ENCODE results near the gene USP22.

The USP22 gene

DNA sequence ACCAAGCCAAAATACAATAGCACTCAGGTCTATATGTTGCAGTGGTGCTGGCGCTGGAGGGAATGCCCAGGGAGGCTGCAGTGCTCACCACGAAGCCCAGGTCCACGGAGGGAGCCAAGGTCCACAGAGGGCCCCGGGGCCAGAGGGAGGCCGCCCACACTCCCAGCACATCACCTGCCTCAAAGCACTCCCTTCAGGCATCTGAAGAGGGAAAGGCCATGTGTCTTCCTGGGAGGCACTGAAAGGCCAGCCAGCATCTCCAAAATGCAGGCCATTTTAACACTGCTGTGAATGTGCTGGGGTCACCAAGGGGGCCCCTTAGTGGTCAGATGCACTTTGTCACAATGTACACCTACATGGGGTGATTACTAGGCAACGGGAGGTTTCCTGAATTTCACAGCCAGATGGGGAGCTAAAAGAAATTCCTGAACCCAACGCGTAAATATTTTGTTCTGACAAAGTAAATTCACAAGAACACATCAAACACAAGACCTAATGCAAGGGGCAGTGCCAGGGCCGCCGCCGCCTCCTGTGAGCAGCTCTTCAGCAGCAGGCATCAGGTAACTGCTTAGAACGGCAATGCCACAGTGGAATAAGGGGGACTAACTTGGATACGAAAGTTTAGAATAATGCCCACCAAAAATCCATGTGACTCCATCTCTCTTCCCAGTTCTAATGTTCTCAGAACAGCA is 42.8 kb downstream of the USP22 start:
- DNase-seq, result no peak

DNA sequence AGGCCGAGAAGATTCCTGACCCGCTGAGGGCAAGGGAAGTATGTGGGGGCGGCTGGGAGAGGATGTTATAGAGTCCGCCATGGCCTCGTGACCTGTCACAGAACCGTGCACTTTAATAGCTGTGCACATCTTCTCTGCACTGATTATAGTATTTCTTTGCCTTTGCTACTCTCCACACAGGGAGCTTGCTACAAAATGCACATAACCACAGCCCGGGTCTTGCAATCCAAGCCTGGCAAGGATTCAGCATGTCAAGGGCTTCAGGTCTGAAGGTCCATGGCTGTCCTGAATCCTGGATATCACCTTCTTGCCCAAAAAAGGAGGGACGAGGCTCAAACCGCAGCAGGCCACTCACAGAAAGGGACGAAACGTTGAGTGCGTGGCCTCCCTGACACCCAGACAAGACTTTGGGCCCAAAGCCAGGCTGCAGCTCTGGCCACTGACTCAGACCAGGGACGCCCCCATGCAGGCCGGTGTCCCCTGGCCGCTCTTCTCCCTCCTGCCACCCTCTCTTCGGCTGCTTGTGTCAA is 43.7 kb downstream of the USP22 start:
- DNase-seq, result no peak

DNA sequence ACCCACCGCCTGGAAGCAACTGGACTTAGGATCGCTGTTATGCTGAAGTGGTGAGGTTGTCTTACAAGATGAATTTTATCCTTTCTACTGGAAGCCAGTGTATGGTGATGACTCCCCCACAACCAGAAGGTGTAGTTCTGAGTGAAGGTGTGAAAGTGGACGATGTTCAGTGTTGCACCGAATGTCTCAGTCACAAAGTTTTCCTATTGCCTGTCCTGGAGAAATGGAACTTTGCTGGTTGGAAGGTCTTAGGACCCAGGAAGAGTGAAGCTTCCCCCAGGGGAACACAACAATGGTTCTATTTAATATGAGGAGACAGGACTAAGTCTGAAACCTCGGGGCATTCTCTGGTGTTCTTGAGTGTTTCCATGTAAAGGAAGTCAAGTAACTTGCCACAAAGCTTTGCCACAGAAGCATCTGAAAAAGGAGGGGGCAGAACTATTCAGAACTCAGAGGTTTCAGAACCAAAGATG is 44.2 kb downstream of the USP22 start:
- peak; percentile 63 for DNase-seq

DNA sequence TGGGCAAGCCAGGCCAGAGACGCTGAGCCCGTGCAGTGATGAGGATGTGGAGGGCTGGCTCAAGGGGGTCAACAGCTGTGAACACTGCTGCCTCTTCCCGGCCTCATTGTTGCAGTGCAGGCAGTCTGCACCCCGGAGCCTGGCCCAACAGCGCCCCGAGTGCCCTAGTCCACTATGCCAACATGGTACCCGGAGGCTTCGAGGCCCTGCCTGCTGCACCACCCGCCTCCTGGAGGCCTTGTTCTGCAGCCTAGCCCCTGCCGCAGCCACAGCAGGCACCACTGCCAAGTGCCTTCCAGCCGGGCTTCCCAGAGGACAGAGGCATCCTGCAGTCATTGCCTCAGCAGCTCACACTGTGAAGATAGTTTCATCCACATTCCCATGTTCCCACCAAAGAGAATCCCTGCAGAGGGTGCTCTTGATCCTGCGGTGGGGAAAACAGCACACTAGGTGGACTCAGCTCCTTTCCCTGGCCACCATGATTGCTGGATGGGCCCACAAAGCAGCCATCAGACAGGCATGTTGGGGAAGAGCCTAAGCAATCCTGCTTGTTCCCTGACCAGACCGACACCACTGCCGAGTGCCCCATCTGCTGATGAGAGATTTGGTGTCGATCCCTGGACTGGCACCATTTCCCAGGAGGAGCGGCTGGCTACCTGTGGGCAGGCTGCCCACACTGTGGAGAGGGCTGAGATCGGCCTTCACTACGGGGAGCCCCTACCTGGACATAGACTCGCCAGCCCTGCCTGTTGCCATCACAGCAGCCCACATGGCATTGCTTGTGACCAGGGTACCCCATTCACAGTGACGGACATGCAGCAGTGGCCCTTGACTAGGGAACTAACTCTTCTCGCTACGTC is 44.9 kb downstream of the USP22 start:
- DNase-seq, result peak; percentile 54

DNA sequence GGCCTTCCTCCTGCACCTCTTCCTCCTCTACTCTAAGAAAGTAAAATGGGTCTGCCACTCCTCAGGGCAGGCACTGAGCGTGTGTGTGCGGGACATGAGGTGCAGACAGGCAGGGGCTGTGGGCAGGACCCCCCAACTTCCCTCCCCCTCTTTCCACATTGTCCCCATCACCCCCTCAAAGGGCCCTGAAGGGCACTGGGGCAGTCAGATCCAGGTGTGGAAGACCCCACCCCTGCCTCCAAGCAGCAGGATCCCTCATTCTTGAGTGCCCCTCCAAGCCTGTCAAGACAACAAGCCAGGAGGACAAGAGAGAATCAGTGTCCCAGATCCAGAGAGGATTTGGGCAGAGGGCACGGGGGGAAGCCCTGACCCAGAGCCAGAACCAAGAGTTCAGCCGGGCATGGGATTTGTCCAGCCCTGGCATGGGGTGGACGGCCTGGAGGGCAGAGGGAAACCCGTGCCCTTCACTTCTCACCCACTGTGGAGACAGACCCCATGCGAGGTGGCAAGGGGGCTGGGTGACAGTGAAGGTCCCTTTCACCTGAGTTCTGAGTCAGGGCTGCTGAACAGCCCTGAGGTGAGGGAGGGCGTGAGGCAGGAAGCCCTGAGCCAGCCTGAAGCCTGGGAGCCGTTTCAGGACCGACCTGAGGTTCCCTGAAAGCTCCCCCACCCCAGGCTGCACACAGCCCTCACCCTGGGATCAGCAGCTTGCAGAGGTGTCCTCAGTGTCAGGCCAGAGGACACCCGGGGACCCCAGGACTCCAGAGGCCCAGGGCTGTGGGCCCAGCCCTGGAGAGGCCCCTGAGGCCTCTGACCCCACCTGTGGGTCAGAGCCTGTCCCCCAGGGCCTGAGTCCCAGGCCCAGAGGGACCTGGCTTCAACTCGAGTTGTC is 45.8 kb downstream of the USP22 start:
- peak; percentile 63 for DNase-seq

DNA sequence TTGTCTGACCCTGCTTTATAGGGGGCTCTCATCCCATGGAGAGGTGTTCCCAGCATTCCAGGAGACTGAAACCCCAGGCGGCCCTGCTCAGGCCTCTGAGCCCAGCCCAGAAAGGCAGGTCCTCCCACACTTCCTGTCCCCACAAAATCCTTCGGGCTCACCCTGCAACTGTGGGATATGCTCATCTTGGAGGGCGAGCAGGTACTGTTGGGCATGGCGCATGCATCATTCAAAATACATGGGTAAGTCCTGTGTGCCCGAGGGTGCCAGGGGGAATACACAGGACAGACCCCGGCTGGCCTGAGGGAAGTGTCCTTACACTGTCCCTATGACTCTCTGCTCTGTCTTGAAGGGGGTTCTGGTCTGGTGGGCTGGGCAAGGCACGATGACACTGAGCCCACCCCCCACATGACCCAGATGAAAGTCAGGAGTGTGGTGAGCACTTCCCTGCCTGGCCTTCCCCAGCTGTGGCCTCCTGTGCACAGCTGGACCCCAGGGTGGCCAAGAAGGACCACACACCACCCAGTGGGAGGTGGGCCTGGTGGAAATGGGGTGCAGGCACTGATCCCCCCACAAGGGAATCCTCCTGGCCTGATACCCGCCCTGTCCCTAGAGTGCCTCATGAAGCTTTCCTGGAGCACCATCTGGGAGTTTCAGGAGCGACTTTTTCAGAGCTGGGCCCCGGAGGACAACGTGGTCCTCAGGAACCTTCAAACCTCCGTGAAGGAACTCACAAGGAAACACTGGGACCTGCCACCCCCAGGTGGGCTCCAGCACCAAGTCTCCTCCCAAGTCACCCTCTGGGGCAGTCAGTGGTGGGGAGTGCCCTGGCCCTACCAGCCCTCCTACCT is 46.7 kb downstream of the USP22 start:
- DNase-seq, result no peak

DNA sequence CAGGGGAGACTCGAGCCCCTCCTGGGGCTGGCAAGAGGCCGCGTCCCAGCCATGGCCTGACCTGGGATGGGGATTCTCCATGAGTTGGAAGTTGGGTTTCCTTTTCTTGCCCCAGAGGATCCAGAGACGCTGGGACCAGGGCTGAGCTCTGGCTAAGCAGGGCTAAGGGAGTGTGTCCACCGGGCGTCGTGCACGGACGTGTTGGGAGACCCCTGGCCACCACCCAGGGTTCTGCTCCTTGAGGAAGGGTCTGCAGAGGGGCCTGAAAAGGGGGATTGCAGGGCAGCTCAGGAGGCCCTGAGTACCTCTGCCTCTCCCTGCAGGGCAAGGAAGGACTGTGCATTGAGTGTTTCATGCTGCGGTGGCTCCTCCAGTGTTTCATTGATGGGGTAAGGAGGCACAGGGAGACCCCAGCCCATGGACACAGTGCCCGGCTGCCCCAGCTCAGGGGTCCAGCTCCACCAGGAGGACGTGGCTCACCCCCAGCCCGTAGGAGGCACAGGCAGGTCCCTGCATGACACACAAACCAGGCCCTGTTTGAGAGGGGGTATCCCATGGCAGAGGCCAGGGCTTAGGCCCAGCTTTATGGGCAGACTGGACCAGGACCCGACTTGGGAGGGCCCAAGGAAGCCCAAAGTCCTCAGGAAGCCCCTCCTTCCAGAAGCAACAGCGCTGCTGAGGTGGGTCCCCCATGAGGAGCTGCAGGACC is 47.5 kb downstream of the USP22 start:
- no peak for DNase-seq

DNA sequence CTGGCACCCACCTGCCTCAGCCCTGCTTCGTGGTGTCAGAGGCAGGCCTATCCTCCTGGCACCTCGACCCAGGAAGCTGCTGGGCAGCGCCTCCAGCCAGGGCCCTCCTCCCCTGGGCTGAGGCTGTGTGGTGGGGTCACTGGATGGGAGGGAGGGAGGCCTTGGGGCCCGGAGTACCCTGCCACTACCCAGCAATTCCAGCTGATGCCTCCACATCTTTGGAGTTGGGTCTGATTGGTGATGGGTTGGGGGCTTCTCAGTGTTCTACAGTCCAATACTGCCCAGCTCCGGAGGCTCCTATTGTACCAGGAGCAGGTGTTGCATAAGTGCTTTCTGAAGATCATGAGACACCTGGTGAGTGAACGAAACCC is 48.0 kb downstream of the USP22 start:
- DNase-seq, result no peak

DNA sequence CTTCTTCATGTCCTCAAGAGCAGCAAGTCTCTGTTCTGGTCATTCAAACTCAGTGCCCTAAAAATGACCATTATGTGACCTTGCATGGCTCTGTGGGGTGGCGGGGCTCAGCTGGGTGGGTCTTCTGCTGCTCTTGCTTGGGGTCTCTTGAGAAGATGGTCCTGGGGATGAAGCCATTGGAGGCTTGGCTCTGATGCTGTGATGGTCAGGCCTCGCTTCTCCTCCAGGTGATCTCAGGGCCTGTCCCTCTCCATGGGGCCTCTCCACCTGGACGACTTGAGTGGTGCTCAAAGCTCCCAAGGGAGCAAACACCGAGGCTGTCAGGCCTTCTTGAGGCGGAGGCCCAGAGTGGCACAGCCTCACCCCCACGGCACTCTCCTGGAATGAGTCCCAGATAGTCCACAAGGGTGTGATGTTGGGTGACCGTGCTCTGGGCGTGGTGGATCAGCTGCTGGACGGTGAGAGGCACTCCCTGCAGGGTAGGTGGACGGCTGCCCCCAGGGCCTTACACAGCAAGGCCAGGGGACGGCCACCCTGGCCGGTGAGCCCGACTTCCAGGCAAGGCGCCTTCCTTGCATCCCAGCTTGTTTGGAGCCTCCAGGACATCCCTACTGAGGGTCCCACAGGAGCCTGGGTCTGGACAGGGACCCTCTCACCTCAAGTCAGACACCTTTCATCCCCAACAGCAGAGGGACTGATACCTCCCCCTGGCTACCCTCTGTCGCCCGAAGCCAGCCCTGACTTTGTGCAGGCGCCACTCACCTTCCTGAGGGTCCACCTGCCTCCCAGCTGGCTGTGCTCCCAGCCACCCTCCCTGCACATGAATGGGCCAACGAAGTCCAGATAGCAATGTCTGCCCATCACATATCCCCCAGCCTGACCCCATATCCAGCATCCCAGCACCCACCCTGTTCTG is 48.7 kb downstream of the USP22 start:
- no peak for DNase-seq

DNA sequence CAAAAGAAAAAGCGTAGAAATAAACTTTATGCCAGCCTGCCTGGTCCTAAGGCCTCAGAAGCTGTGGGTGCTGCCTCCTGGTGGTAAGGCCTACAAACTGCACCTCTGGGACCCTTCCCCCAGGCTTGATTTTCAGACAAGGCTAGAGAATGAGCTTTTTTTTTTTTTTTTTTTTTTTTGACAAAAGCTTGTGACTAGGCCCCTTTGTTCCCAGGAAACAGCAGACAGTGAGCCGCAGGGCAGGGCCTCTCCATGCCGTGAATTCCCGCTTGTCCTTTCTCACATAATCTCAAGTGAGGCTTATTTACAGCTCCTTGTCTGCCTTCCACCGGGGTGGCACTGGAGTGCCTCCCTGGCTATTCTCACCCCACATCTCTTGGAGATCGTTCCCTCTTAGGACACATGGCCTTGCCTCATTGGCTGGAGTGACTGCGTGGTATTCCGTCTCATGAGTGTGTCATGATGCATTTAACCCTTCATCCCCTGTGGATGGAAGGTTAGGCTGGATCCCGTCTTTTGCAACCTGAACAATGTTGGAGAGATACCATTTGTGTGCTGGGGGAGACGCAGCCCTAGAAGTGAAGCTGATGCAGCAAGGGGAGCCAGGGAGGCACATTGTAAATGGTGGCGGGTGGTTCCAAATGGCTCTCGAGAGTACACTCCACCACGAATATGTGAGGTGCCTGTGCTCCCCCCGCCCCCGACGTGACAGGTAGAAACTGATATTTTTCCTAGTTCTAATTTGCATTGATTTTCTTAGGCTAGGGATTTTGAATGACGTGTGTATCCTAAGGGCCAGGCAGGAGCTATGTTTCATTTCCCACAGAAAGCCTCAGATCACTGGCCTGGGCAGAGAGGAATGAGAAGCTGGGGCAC is 49.6 kb downstream of the USP22 start:
- DNase-seq, result peak; percentile 71

DNA sequence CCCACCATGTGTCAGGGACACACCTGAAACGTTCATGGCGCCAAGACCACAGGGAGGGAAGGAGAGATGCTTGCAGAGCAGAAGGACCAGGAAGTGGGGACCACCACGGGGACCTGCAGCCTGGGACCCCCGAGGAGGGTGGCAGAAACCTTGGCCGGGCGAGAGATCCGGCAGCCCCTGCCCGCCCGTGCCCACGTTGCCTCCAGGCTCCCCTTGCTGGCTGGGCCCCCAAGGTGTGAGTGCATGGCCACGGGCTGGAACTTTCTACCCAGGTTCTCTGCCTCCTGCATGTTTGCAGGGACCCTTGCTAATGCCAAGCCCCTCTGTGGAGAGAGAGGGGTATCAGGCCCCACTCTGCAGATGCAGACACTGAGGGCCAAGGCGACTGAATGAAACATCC is 50.4 kb downstream of the USP22 start:
- no peak for DNase-seq

DNA sequence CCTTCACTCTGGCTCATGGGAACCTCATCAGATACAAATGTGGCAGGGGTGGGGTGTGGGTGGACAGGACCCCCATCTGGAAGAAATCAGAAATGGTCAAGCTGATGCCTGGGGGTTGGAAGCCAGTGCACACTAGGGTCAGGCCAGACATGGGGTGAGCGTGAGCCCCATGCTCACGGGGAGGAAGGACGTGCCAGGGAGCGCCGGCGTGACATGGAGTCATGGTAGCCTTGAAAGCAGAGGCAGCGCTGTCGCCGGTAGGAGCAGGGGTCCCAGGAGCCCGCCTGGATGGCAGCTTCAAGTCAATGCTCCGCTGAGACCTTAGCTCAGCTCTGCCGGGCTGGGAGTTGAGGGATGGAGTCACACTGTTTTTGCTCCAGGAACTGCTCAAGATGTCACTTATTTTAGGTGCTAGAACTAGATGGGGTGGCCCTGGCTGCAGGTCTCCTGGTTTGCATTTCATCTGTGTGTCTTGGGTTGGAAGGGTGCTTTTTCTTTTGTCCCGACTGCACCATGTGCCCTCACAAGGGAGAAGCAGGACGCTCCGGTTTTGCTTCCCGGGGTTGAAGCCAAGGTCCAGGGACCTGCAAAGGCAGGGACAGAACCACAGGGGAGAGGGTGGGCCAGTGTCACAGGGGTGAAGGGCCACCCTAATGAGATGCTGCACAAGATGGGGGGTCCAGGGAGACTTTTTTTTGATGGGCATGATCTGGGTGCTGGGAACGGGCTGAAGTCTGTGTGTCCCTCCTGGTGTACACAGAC is 51.4 kb downstream of the USP22 start:
- DNase-seq, result no peak

DNA sequence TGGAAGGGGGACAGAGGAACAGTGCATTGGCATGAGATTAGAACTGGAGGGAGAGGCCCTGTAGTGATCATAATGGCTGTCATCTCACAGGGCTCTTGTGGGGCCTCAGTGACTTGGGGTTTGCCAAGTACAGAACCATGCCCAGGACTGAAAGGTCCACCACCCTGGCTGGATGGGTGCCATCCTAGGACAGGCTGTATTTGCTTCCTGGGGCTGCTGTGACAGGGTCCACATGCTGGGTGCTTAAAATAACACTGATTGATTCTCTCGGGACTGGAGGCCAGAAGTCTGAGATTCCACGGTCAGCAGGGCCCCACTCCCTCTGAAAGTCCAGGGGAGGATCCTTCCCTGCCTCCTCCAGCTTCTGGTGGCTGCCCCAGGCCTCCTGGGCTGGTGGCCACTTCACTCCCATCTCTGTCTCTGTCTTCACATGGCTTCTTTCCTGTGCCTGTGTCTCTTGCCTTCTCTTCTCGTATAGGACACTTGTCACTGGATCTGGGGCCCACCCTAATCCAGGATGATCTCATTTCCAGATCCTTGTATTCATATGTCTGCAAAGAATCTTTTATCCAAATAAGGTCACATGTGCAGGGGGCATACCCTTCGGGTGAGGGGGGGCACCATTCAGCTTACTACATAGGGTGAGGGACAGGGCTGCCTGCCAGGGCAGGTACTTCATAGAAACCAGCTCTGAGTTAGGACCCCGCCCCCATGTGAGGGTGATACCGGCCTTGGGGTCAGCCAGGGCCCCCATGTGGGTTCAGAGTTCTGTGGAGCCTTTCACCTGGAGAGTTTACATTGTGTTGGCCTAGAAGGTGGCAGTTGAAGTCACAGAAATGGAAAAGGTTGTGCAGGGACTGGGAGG is 52.6 kb downstream of the USP22 start:
- DNase-seq, result peak; percentile 72

DNA sequence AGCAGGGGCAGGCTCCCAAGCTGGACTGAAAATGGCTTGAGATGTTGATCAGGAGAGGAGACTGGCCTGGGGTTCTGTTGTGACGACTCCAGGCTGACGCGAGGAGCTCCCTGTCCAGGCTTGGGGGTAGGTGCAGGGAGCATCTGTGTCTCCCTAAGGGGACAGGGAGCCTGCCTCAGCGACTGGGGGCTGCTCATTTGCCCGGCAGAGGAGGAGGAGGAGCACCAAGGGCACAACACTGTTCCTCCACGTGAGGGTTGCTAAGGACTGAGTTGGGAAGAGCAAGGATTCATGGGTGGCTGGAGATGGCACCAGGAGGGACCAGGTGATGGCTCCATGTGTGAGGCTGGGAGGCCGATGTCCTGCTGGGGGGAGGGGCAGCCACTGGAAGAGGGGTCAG is 53.3 kb downstream of the USP22 start:
- no peak for DNase-seq

DNA sequence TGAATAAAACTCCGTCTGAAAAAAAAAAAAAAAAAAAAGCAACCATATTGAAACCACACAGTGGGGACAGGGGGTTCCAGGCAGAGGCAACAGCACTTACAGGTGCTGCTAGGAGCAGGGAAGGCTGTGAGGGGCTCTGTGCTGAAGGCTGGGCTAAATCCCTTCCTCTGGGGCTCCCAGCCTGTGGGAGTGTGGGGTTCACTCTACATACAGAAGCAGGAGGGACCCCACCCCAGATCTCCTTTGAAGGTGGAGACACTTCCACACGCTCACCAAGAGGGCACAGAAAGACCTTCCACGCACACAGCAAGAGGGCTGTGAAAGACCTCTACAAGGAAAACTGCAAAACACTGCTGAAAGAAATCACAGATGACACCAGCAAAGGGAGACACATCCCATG is 53.9 kb downstream of the USP22 start:
- no peak for DNase-seq

DNA sequence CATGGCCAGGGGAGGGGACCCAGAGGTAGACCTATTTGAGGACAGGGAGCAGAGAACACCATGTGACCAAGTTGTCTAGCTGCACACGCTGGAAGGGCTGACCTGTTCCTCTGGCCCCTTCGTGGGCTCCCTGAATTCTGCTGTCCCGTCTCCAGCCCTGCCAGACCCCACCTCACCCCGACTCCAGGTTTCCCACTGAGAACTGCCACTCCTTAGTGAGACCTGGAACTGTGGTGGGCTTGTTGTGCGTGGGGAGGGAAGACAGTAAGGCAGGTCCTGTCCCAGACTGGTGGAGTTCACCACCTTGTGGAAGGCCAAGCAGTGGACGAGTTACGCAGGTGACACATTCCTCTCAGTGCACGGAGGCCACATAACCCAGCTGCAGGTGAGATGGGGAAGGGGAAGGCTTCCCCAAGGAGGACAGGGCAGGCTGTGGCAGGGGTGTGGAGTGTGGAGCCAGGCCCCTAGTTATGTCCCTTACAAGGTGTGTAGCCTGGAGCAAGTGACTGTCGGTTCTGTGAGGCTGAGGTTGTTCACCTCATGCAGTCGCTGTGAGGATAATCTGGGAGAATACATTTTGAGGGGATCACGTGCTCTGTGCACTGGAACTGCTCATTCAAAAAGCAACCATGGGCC is 54.7 kb downstream of the USP22 start:
- no peak for DNase-seq

DNA sequence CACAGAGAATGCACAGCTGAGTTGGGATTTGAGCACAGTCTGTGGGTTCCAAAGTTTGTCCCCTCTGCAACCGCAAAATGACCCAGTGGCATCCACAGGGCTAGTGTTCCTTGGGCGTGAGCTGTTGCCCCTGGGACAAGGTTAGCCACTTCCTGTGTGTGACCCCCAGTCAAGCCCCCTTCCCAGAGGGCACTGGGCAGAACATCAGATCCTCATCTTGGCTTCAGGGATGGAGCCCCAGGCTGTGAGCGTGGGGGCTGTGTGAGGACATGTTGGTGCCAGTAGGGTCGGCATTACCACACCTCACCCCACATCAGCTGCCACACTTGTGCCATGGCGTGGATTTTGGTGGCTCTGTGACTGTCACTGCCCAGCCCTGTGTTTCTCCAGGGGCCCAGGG is 55.3 kb downstream of the USP22 start:
- DNase-seq, result no peak
